Keratinocyte (primary cell): ENCODE data around the gene SYK.

Source experiments
- CTCF ChIP-seq, 3 experiments: IDR thresholded peaks in 1 of 3; conservative IDR thresholded peaks in 1 of 3; optimal IDR thresholded peaks in 1 of 3; 2 replicates in 2 of 3; 3 replicates in 1 of 3; pipeline versions ENCODE3 to v1.5.1; 2011; ENCODE audit warnings: low read length in 3 of 3, mild to moderate bottlenecking in 3 of 3, moderate library complexity in 2 of 3, control low read depth in 1 of 3, inconsistent platforms in 1 of 3; ENCODE audit not compliant: insufficient read depth in 2 of 3; ENCODE audit errors: extremely low read depth in 1 of 3
- EZH2 ChIP-seq: IDR thresholded peaks from one replicate; pipeline ENCODE4 v1.6.1; 2012; ENCODE audit warnings: inconsistent platforms, mild to moderate bottlenecking, low read length, moderate library complexity

GRCh38 chr9:90793729-90794128 lies 7.9 kb upstream of the SYK start:
- TF ChIP-seq CTCF (optimal IDR thresholded peaks at IDR 0.05 in 1 of 3, IDR thresholded peaks at IDR 0.05 in 1 of 3, conservative IDR thresholded peaks at IDR 0.05 in 1 of 3; ENCODE audit: extremely low read depth in 1 of 3, insufficient read depth in 2 of 3, low read length in 3 of 3) (no peak), EZH2 (no peak)
